Fibroblast of mammary gland (primary cell): ENCODE measurements around the gene C3orf38.
A peak's percentile ranks its signal among the peaks of the same experiment; 100 is the strongest.
"Not testable (repeated sequence)": the region's sequence is repeated elsewhere in the genome, so short reads cannot be mapped to it uniquely, and the experiment has no call there.

Experiments
- DNase-seq: peaks from one replicate; pipeline ENCODE4 v3.0.0-alpha.2; 2010; ENCODE audit warnings: low read depth
- H3K4me3 ChIP-seq: 2 replicates; pipeline ENCODE4 v1.5.1; 2011; ENCODE audit warnings: low read depth, mild to moderate bottlenecking, low read length, moderate library complexity; ENCODE audit not compliant: control insufficient read depth
- TF ChIP-seq, protein P1 (sequence below): conservative IDR thresholded peaks from 2 replicates; pipeline ENCODE4 v1.5.1; 2011; ENCODE audit warnings: low read depth, low read length, inconsistent platforms; ENCODE audit not compliant: control insufficient read depth, insufficient read depth

C3orf38 gene

DNA sequence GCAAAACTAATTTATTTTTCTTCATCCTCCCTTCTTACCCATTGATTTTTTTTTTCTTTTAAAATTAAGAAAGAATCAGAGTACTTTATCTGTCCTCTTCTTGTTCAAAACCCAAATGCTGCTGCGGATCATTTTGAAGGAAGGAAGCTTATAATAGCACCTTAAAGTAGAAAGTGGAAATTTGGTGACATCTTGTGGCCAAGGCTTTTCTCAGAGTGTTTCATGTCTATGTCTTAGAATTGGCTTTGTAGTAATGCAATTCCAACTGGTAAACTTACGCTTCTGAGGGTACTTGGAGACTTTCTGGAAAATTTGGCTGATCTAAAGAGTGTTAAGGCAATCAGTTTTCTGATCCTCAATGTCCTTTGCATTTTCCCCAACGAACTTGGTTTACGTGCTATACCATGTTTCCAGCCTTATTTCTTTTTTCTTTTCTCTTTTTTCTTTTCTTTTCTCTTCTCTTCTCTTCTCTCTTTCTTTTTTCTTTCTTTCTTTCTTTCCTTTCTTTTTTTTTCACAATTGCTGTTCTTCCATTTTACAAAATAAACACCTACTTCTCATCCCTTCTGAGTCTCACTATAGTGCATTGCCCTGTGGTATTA, 30.7 kb downstream of the C3orf38 start:
- DNase-seq: peak; percentile 61
- TF ChIP-seq, protein P1, sequence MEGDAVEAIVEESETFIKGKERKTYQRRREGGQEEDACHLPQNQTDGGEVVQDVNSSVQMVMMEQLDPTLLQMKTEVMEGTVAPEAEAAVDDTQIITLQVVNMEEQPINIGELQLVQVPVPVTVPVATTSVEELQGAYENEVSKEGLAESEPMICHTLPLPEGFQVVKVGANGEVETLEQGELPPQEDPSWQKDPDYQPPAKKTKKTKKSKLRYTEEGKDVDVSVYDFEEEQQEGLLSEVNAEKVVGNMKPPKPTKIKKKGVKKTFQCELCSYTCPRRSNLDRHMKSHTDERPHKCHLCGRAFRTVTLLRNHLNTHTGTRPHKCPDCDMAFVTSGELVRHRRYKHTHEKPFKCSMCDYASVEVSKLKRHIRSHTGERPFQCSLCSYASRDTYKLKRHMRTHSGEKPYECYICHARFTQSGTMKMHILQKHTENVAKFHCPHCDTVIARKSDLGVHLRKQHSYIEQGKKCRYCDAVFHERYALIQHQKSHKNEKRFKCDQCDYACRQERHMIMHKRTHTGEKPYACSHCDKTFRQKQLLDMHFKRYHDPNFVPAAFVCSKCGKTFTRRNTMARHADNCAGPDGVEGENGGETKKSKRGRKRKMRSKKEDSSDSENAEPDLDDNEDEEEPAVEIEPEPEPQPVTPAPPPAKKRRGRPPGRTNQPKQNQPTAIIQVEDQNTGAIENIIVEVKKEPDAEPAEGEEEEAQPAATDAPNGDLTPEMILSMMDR: peak; percentile 56
- no peak overlapping the region for H3K4me3 ChIP-seq

DNA sequence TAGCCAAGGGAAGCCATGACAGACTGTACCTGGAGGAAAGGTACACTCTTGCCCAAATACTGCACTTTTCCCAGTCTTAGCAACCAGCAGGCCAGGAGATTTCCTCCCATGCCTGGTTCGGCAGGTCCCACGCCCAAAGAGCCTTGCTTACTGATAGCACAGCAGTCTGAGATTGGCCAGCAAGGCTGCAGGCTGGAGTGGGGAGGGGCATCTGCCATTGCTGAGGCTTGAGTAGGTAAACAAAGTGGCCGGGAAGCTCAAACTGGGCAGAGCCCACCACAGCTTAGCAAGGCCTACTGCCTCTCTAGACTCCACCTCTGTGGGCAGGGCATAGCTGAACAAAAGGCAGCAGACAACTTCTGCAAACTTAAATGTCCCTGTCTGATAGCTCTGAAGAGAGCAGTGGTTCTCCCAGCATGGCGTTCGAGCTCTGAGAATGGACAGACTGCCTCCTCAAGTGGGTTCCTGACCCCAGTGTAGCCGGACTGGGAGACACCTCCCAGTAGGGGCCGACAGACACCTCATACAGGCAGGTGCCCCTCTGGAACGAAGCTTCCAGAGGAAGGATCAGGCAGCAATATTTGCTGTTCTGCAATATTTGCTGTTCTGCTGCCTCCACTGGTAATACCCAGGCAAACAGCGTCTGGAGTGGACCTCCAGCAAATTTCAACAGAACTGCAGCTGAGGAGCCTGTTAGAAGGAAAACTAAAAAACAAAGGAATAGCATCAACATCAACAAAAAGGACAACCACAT, 32.6 kb downstream of the C3orf38 start:
- H3K4me3 ChIP-seq, DNase-seq: not testable (repeated sequence)

DNA sequence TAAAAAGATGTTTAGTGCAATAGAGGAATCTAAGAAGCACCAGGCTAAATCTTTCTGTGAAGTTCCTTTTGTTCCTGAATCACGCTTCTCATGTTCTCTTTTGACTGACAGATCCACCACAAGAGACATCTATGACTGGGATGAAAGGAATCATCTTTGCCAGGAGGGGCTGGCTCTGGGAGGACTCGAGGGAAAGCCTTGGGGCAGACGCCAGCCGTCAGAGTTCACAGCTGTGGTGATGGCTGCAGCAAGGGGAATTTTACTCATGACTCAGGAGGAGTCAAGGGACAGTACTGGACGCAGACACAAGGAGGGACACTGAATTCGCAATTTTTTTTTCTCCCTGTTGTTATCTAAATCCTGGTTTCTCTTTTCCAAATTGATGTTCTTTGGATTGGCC, 38.7 kb downstream of the C3orf38 start:
- peak; percentile 31 for DNase-seq
- TF ChIP-seq, protein P1: no peak
- H3K4me3 ChIP-seq: no peak overlapping the region

DNA sequence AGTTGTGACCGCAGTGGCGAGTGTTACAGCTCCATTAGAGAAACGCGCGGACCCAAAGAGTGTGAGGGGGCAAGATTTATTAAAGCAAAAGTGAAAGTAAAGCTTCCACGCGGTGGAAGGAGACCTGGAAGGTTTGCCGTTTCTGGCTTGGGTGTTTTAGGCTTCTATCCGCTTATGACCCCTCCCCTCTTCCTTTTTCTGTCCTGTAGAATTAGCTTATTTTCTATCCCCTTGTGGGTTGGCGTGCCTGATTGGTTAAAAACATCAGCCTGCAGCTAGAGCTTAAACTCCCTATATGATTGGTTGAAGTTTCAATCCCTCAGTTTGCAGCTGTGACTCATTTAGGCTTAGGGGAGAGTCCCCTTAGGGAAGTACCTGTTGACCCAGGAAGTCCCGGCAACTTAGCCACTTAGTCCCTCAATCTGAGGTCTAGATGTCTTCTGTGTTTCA, 39.6 kb downstream of the C3orf38 start:
- DNase-seq: no peak
- TF ChIP-seq, protein P1: no peak
- H3K4me3 ChIP-seq: no peak overlapping the region

DNA sequence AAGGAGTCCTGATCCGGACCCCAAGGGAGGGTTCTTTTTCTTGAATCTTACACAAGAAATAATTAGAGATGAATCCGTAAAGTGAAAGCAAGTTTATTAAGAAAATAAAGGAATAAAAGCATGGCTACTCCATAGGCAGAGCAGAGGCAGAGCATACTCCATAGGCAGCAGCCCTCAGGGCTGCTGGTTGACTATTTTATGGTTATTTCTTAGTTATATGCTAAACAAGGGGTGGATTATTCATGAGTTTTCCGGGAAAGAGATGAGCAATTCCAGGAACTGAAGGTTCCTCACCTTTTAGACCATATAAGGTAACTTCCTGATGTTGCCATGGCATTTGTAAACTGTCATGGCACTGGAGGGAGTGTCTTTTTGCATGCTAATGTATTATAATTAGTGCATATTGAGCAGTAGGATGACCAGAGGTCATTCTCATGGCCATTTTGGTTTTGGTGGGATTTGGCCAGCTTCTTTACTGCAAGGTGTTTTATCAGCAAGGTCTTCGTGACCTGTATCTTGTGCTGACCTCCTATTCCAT, 42.2 kb downstream of the C3orf38 start:
- no peak overlapping the region for H3K4me3 ChIP-seq
- no peak for DNase-seq
- TF ChIP-seq, protein P1: no peak

DNA sequence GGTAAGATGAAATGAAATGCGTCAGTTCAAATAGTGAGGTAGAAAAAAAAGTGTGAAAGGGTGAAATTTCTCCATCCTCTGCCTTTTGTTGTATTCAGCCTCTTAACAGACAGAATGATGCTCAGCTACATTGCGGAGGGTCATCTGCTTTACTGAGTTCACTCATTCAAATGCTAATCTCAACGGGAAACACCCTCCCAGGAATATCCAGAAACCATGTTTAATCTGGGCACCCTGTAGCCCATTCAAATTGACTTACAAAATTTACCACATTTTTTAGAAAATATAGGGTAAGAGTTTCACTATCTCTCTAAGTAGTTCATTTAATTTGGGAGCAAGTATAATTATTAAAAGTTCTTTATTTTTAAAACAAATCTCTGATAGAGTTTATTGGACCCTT, 42.9 kb downstream of the C3orf38 start:
- H3K4me3 ChIP-seq: no peak overlapping the region
- DNase-seq: no peak
- TF ChIP-seq, protein P1: no peak

DNA sequence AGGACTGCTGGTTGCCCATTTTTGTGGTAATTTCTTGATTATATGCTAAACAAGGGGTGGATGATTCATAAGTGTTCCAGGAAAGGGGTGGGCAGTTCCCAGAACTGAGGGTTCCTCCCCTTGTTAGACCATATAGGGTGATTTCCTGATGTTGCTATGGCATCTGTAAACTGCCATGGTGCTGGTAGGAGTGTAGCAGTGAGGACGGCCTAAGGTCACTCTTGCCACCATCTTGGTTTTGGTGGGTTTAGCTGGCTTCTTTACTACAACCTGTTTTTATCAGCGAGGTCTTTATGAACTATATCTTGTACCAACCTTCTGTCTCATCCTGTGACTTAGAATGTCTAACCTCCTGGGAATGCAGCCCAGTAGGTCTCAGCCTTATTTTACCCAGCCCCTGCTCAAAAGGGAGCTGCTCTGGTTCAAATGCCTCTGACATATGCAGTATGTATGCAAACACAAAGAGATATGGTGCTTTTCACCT, 46.2 kb downstream of the C3orf38 start:
- peak; percentile 56 for DNase-seq
- no peak overlapping the region for H3K4me3 ChIP-seq
- TF ChIP-seq, protein P1: no peak
